ENCODE results near the gene NECAB2. TPM values are rescaled to one million over a fixed set of nuclear protein-coding genes. Genes with fewer than 3 reads are reported as not detected.

NECAB2 gene
- total and polyA plus RNA-seq, 2 of the 8 experiments (the other 6 are each of a cell fraction or from before 2014, with no cell fraction given): 3.6 to 4.2 TPM

DNA sequence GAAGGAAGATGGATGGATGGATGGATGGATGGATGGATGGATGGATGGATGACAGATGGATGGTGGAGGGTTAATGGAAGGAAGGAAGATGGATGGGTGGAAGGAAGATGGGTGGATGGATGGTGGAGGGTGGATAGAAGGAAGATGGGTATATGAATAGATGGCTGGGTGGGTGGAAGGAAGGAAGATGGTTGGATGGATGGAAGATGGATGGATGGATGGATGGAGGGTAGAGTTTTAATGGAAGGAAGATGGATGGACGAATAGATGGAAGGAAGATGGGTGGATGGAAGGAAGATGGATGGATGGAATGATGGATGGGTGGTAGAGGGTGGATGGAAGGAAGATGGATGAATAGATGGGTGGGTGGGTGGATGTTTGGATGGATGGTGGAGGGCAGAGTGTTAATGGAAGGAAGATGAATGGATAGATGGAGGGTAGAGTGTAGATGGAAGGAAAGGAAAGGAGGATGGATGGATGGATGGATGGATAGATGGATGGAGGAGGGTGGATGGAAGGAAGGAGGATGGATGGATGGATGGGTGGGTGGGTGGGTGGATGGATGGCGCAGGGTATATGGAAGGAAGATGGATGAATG is 47.1 kb upstream of the NECAB2 start:
- ChIA-PET CTCF (ENCODE audit: partially characterized antibody) (interaction anchor here (1.3 kb wide), 1 partner anchor 35 kb away, joined by 6 read pairs; no protein-coding TSS in a partner anchor), POLR2A (ENCODE audit: partially characterized antibody) (interaction anchor here (1.2 kb wide), 1 partner anchor 9 kb away, joined by 3 read pairs; no protein-coding TSS in a partner anchor)
- Histone ChIP-seq H3K79me2 (ENCODE audit: control insufficient read depth in 1 of 2, insufficient read depth in 2 of 2, low read length in 2 of 2) (no peaks in the 10 kb centered on the region), H2AFZ (ENCODE audit: low read length) (no peak overlapping the region), H3K14ac (ENCODE audit: insufficient read length) (no peak overlapping the region), H3K9ac (replicated peaks in 1 of 4; ENCODE audit: extremely low read depth in 1 of 4, low read depth in 3 of 4, low read length in 3 of 4) (no peak overlapping the region), H2AK5ac (ENCODE audit: low read depth, low read length) (no peak overlapping the region), H3K4me2 (ENCODE audit: insufficient read depth in 1 of 2, low read depth in 2 of 2, low read length in 2 of 2) (no peak overlapping the region), H2BK120ac (replicated peaks; ENCODE audit: low read depth, low read length) (no peak overlapping the region), H4K8ac (ENCODE audit: extremely low read depth, insufficient read depth, low read length) (no peak overlapping the region), H2BK12ac (ENCODE audit: low read depth, low read length) (no peak overlapping the region), H3K4me1 (replicated peaks in 1 of 4; ENCODE audit: control insufficient read depth in 3 of 4, insufficient read depth in 4 of 4, low read length in 3 of 4) (peaks cover 0 to under 1% (median 0%) of the 10 kb centered on the region in 4 experiments; a peak in 1 of 7 replicates), H3K23ac (ENCODE audit: insufficient read length) (no peak overlapping the region), H2BK20ac (ENCODE audit: low read length) (no peak overlapping the region), H3K9me3 (ENCODE audit: insufficient read depth in 2 of 2, low read depth in 1 of 2, low read length in 1 of 2) (peaks cover 0 to 4% of the 10 kb centered on the region in 2 experiments; a peak in 2 of 4 replicates), H3K27me3 (replicated peaks in 1 of 4; ENCODE audit: control insufficient read depth in 3 of 4, extremely low read depth in 1 of 4, insufficient read depth in 3 of 4, low read length in 3 of 4) (0 out of 7 replicates have a peak, but pooled peaks cover 0 to 6% (median 0%) of the 10 kb centered on the region in 4 experiments), H4K20me1 (replicated peaks in 1 of 2; ENCODE audit: control insufficient read depth in 1 of 2, insufficient read depth in 2 of 2, low read length in 2 of 2) (peaks cover 0 to 12% of the 10 kb centered on the region in 2 experiments), H4K5ac (ENCODE audit: insufficient read length, low read depth, low read length) (no peak overlapping the region), H2BK5ac (ENCODE audit: low read depth, low read length) (no peak overlapping the region), H3K79me1 (ENCODE audit: low read depth, low read length) (no peaks in the 10 kb centered on the region), H3K36me3 (ENCODE audit: control insufficient read depth in 2 of 4, insufficient read depth in 4 of 4, low read length in 3 of 4) (peaks cover 8 to 32% (median 26%) of the 10 kb centered on the region in 4 experiments; a peak in 7 of 8 replicates), H4K91ac (replicated peaks; ENCODE audit: insufficient read length, low read length) (no peak overlapping the region), H3K27ac (ENCODE audit: low read depth, low read length) (no peak overlapping the region), H3K56ac (replicated peaks; ENCODE audit: insufficient read length, low read depth, low read length) (peak overlapping the region; percentile 43), H3K4me3 (ENCODE audit: extremely low read depth in 1 of 4, insufficient read depth in 2 of 4, low read depth in 3 of 4, low read length in 4 of 4) (no peak overlapping the region), H3K23me2 (ENCODE audit: low read depth, low read length) (peaks cover 8% of the 10 kb centered on the region), H3K4ac (replicated peaks; ENCODE audit: insufficient read length, low read depth, low read length) (no peak overlapping the region), H2BK15ac (ENCODE audit: low read length) (no peak overlapping the region), H3K18ac (ENCODE audit: extremely low read depth, low read length) (no peak overlapping the region)
- no peak for DNase-seq (ENCODE audit: low read depth in 1 of 2, low spot score in 2 of 2)
- TF ChIP-seq SUZ12 (IDR thresholded peaks at IDR 0.05; ENCODE audit: low read length): no peak
- no peak for TF ChIP-seq SP1 (IDR thresholded peaks at IDR 0.05; ENCODE audit: low read depth, low read length)
- TF ChIP-seq, protein P1, sequence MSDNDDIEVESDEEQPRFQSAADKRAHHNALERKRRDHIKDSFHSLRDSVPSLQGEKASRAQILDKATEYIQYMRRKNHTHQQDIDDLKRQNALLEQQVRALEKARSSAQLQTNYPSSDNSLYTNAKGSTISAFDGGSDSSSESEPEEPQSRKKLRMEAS (IDR thresholded peaks at IDR 0.05): no peak
- TF ChIP-seq ASH2L (IDR thresholded peaks at IDR 0.05; ENCODE audit: low read length): no peak
- no peak for TF ChIP-seq CBX8 (IDR thresholded peaks at IDR 0.05; ENCODE audit: borderline replicate concordance, low read depth, low read length)
- TF ChIP-seq, protein P2, sequence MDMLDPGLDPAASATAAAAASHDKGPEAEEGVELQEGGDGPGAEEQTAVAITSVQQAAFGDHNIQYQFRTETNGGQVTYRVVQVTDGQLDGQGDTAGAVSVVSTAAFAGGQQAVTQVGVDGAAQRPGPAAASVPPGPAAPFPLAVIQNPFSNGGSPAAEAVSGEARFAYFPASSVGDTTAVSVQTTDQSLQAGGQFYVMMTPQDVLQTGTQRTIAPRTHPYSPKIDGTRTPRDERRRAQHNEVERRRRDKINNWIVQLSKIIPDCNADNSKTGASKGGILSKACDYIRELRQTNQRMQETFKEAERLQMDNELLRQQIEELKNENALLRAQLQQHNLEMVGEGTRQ (IDR thresholded peaks at IDR 0.05; ENCODE audit: low read length): no peak
- 95 to 100% methylated on average over 1 to 2 of the region's 2 CpGs for WGBS, 2 experiments (ENCODE audit: extremely low coverage in 1 of 2, insufficient coverage in 1 of 2, insufficient read length in 1 of 2, insufficient replicate concordance in 2 of 2, low coverage in 1 of 2, low lambda C conversion rate in 2 of 2, missing lambda C conversion rate in 1 of 2)
- FAIRE-seq: no peak
